ENCODE data around the gene PCNX1.
"Not testable (repeated sequence)": the region's sequence is repeated elsewhere in the genome, so short reads cannot be mapped to it uniquely, and the experiment has no call there.

DNA sequence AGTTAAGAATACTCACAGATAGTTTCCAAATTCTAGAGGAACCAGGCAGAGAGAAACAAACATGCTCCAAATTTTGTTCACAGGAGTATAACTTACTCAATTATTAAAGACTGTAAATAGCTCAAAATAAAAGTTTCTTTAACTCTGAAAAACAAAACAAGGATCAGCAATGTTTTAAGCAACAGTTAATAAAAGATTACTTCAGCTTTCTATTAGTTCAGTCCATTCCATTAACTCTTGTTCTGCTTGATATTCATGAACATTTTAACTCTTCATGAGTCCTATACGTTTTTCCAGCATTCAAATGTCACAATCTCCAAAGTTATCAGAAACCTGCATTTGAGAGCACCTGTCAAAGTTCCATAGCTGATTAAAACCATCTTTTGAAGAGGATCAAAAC is 40.3 kb upstream of the PCNX1 start:
- not testable (repeated sequence) for TF ChIP-seq CTCF (IDR thresholded peaks at IDR 0.05); EZH2 (IDR thresholded peaks at IDR 0.05; ENCODE audit: borderline replicate concordance, insufficient read depth, low read depth, low read length, poor library complexity, severe bottlenecking)
